ENCODE results near the gene LGR4. TPM values are rescaled to one million over a fixed set of nuclear protein-coding genes. Genes with fewer than 3 reads are reported as not detected.

The LGR4 gene
- total and polyA plus RNA-seq, 10 of the 15 experiments (the other 5 are each of a cell fraction or from before 2014, with no cell fraction given), result under 0.01 to 0.64 (median 0.04) TPM; not detected in 5

DNA sequence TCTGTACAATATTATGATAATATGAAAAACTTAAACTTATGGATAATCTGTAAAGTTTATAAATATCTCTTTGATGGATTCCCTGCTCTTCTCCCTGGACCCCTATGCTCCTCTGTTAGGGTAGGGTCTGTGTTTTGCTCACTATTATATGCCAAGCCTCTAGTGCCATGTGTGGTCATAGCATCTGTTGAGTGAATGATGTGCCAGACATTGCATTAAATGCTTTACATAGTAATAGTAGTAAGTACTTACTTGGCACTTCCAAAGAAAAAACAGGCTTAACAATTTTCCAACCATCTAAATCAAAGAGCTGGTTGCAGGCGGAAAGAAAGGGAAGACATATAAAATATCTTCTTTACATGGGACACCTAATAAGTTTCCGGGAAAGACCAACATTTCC is 46.8 kb downstream of the LGR4 start:
- no TSS peak for BruUV-seq (replicated peaks)
- ChIA-PET SMC1A (ENCODE audit: uncharacterized antibody, unreplicated experiment) (interaction anchor here (0.9 kb wide), 1 partner anchor 9 kb away, joined by 3 read pairs; no protein-coding TSS in a partner anchor), POLR2A (no interaction called here), RAD21 (ENCODE audit: unreplicated experiment) (no interaction called here), CTCF (no interaction called here)
- Histone ChIP-seq H3K4me3 (no peak overlapping the region), H3K36me3 (ENCODE audit: control insufficient read depth in 2 of 2, insufficient read depth in 2 of 2, low read length in 1 of 2) (no peaks in the 10 kb centered on the region), H4K20me1 (ENCODE audit: control insufficient read depth, insufficient read depth) (no peaks in the 10 kb centered on the region), H3K9ac (ENCODE audit: control insufficient read depth, insufficient read depth, low read length) (no peak overlapping the region), H3K79me2 (ENCODE audit: control insufficient read depth, insufficient read depth, low read length) (no peaks in the 10 kb centered on the region), H3K27ac (ENCODE audit: control insufficient read depth, insufficient read depth) (no peak overlapping the region), H3K9me3 (replicated peaks; ENCODE audit: control insufficient read depth, insufficient read depth, low read length) (no peaks in the 10 kb centered on the region), H3K27me3 (replicated peaks in 1 of 2; ENCODE audit: control insufficient read depth in 2 of 2, insufficient read depth in 2 of 2, low read length in 1 of 2) (no peaks in the 10 kb centered on the region), H3K4me1 (ENCODE audit: control insufficient read depth, insufficient read depth, low read length) (no peaks in the 10 kb centered on the region), H3K4me2 (ENCODE audit: control insufficient read depth, insufficient read depth) (no peak overlapping the region), H2AFZ (ENCODE audit: control insufficient read depth, low read depth, low read length) (no peak overlapping the region)
- in situ Hi-C loops (cut with MboI) (no loop called here), intact Hi-C loops (cut with micrococcal nuclease; ENCODE audit: unreplicated experiment) (no loop called here)
- ATAC-seq (no peak), DNase-seq (ENCODE audit: low read depth, low spot score) (no peak), FAIRE-seq (no peak)
- TF ChIP-seq, protein P1, sequence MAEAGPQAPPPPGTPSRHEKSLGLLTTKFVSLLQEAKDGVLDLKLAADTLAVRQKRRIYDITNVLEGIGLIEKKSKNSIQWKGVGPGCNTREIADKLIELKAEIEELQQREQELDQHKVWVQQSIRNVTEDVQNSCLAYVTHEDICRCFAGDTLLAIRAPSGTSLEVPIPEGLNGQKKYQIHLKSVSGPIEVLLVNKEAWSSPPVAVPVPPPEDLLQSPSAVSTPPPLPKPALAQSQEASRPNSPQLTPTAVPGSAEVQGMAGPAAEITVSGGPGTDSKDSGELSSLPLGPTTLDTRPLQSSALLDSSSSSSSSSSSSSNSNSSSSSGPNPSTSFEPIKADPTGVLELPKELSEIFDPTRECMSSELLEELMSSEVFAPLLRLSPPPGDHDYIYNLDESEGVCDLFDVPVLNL (IDR thresholded peaks at IDR 0.05; ENCODE audit: low read depth, low read length), result no peak
- no peak for TF ChIP-seq BACH1 (IDR thresholded peaks at IDR 0.05; ENCODE audit: borderline replicate concordance)
- TF ChIP-seq POLR2AphosphoS5 (IDR thresholded peaks at IDR 0.05; ENCODE audit: low read length), result no peak
- no peak for TF ChIP-seq NR2C2 (IDR thresholded peaks at IDR 0.05; ENCODE audit: borderline replicate concordance, control insufficient read depth, insufficient read length, low read depth)
- no peak for TF ChIP-seq NFXL1 (IDR thresholded peaks at IDR 0.05; ENCODE audit: borderline replicate concordance)
- WGBS (ENCODE audit: insufficient coverage, insufficient replicate concordance, low lambda C conversion rate, missing lambda C conversion rate), result 57% methylated on average over 2 of the region's 2 CpGs

DNA sequence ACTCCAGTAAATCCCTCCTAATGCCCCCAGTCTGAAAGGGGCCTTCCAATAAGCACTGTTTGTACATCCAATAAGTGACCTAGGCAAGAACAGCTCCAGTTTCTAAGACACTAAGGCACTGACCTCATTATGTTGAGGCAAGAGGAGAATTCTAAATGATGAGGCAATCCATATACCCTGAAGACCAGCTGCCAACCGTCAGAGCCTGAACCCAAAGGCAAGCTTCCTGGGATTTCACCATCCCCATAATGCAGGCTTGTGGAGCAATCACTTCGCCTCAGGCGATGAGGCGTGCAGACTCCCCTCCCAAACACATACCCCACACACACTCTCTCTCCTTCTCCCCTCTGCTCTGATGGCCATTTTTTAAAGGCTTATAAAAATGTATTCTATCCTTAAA is 49.5 kb downstream of the LGR4 start:
- ChIA-PET RAD21 (ENCODE audit: unreplicated experiment) (no interaction called here), POLR2A (no interaction called here), SMC1A (ENCODE audit: uncharacterized antibody, unreplicated experiment) (no interaction called here), CTCF (interaction anchor here (0.9 kb wide), 1 partner anchor 47 kb away, joined by 3 read pairs; no protein-coding TSS in a partner anchor)
- no peak overlapping the region for H2AFZ ChIP-seq (ENCODE audit: control insufficient read depth, low read depth, low read length)
- no peak for DNase-seq (ENCODE audit: low read depth, low spot score)
- FAIRE-seq, result no peak
- H3K9ac ChIP-seq (ENCODE audit: control insufficient read depth, insufficient read depth, low read length), result no peak overlapping the region
- no peak for ATAC-seq
- H3K4me1 ChIP-seq (ENCODE audit: control insufficient read depth, insufficient read depth, low read length), result no peaks in the 10 kb centered on the region
- H3K4me2 ChIP-seq (ENCODE audit: control insufficient read depth, insufficient read depth), result no peak overlapping the region
- no peaks in the 10 kb centered on the region for H3K27me3 ChIP-seq (replicated peaks in 1 of 2; ENCODE audit: control insufficient read depth in 2 of 2, insufficient read depth in 2 of 2, low read length in 1 of 2)
- no TSS peak for BruUV-seq (replicated peaks)
- WGBS (ENCODE audit: insufficient coverage, insufficient replicate concordance, low lambda C conversion rate, missing lambda C conversion rate), result 42% methylated on average over 4 of the region's 4 CpGs
- intact Hi-C loops (cut with micrococcal nuclease; ENCODE audit: unreplicated experiment) (no loop called here), in situ Hi-C loops (cut with MboI) (no loop called here)
- no peak overlapping the region for H3K27ac ChIP-seq (ENCODE audit: control insufficient read depth, insufficient read depth)
- no peaks in the 10 kb centered on the region for H4K20me1 ChIP-seq (ENCODE audit: control insufficient read depth, insufficient read depth)
- no peaks in the 10 kb centered on the region for H3K79me2 ChIP-seq (ENCODE audit: control insufficient read depth, insufficient read depth, low read length)
- no peaks in the 10 kb centered on the region for H3K9me3 ChIP-seq (replicated peaks; ENCODE audit: control insufficient read depth, insufficient read depth, low read length)
- H3K36me3 ChIP-seq (ENCODE audit: control insufficient read depth in 2 of 2, insufficient read depth in 2 of 2, low read length in 1 of 2), result no peaks in the 10 kb centered on the region
- H3K4me3 ChIP-seq, result no peak overlapping the region
- TF ChIP-seq JUND (IDR thresholded peaks at IDR 0.05; ENCODE audit: low read depth, low read length), result no peak
- TF ChIP-seq, protein P2, sequence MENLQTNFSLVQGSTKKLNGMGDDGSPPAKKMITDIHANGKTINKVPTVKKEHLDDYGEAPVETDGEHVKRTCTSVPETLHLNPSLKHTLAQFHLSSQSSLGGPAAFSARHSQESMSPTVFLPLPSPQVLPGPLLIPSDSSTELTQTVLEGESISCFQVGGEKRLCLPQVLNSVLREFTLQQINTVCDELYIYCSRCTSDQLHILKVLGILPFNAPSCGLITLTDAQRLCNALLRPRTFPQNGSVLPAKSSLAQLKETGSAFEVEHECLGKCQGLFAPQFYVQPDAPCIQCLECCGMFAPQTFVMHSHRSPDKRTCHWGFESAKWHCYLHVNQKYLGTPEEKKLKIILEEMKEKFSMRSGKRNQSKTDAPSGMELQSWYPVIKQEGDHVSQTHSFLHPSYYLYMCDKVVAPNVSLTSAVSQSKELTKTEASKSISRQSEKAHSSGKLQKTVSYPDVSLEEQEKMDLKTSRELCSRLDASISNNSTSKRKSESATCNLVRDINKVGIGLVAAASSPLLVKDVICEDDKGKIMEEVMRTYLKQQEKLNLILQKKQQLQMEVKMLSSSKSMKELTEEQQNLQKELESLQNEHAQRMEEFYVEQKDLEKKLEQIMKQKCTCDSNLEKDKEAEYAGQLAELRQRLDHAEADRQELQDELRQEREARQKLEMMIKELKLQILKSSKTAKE (IDR thresholded peaks at IDR 0.05; ENCODE audit: low read depth, poor library complexity, severe bottlenecking), result no peak
- TF ChIP-seq RAD21 (IDR thresholded peaks at IDR 0.05; ENCODE audit: insufficient read depth, low read depth, low read length), result no peak
- TF ChIP-seq STAT3 (IDR thresholded peaks at IDR 0.05; ENCODE audit: low read depth, low read length), result no peak
- TF ChIP-seq ZSCAN29 (IDR thresholded peaks at IDR 0.05), result no peak
- TF ChIP-seq, protein P3, sequence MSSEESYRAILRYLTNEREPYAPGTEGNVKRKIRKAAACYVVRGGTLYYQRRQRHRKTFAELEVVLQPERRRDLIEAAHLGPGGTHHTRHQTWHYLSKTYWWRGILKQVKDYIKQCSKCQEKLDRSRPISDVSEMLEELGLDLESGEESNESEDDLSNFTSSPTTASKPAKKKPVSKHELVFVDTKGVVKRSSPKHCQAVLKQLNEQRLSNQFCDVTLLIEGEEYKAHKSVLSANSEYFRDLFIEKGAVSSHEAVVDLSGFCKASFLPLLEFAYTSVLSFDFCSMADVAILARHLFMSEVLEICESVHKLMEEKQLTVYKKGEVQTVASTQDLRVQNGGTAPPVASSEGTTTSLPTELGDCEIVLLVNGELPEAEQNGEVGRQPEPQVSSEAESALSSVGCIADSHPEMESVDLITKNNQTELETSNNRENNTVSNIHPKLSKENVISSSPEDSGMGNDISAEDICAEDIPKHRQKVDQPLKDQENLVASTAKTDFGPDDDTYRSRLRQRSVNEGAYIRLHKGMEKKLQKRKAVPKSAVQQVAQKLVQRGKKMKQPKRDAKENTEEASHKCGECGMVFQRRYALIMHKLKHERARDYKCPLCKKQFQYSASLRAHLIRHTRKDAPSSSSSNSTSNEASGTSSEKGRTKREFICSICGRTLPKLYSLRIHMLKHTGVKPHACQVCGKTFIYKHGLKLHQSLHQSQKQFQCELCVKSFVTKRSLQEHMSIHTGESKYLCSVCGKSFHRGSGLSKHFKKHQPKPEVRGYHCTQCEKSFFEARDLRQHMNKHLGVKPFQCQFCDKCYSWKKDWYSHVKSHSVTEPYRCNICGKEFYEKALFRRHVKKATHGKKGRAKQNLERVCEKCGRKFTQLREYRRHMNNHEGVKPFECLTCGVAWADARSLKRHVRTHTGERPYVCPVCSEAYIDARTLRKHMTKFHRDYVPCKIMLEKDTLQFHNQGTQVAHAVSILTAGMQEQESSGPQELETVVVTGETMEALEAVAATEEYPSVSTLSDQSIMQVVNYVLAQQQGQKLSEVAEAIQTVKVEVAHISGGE (CRISPR knock-in tag; IDR thresholded peaks at IDR 0.05), result no peak
- TF ChIP-seq RBBP5 (conservative IDR thresholded peaks at IDR 0.05), result no peak
- no peak for TF ChIP-seq CHD4 (IDR thresholded peaks at IDR 0.05)

Measured in GM12878 (cell line).